Activated CD8-positive, alpha-beta T cell treated with anti-CD3 and anti-CD28 coated beads, Interleukin-2, amount 10 ng/mL, durations not matched to agents 7 days and 5 days (primary cell): ENCODE measurements around the gene MRPL51. TPM values are rescaled to one million over a fixed set of nuclear protein-coding genes. Genes with fewer than 3 reads are reported as not detected.
"Not testable (repeated sequence)": the region's sequence is repeated elsewhere in the genome, so short reads cannot be mapped to it uniquely, and the experiment has no call there.

Source experiments
- ATAC-seq: fragments of 150-1000 bp; cut with Tn5 transposase; one replicate; pipeline ENCODE4 v1.10.0; 2021; ENCODE audit warnings: moderate library complexity
- CTCF ChIA-PET: fragments of 350-600 bp; sonication (Branson Sonifier 250); formaldehyde crosslinking; loops from one replicate; lab custom pipeline; 2021; ENCODE audit warnings: antibody characterized with exemption; lab: Charles Lee
- POLR2A ChIA-PET: fragments of 350-600 bp; sonication (Branson Sonifier 250); formaldehyde crosslinking; loops from one replicate; lab custom pipeline; 2021; ENCODE audit warnings: antibody characterized with exemption; lab: Charles Lee
- DNase-seq: peaks from one replicate; pipeline ENCODE4 v3.0.0-alpha.2; 2020
- H3K27ac Mint-ChIP-seq: one replicate; pipeline ENCODE4 v1.8.0; 2021; ENCODE audit warnings: mild to moderate bottlenecking, mixed read lengths
- H3K27me3 Mint-ChIP-seq: one replicate; pipeline ENCODE4 v1.8.0; 2021; ENCODE audit warnings: low read depth, mixed read lengths
- H3K36me3 Mint-ChIP-seq: one replicate; pipeline ENCODE4 v1.8.0; 2021; ENCODE audit warnings: low read depth, mixed read lengths
- H3K4me1 Mint-ChIP-seq: one replicate; pipeline ENCODE4 v1.8.0; 2021; ENCODE audit warnings: low read depth, mixed read lengths
- H3K4me3 Mint-ChIP-seq: one replicate; pipeline ENCODE4 v1.8.0; 2021; ENCODE audit warnings: mild to moderate bottlenecking, mixed read lengths
- H3K9me3 Mint-ChIP-seq: one replicate; pipeline ENCODE4 v1.8.0; 2022; ENCODE audit warnings: mixed read lengths; ENCODE audit not compliant: insufficient read depth
- total RNA-seq, 2 experiments: library from RNA; stranded (reverse); gene quantifications; one replicate each; pipeline ENCODE4 v1.2.3, GENCODE V29; 2021

The MRPL51 gene
- total RNA-seq, 2 experiments from 2014 or later: 217 to 228 TPM

DNA sequence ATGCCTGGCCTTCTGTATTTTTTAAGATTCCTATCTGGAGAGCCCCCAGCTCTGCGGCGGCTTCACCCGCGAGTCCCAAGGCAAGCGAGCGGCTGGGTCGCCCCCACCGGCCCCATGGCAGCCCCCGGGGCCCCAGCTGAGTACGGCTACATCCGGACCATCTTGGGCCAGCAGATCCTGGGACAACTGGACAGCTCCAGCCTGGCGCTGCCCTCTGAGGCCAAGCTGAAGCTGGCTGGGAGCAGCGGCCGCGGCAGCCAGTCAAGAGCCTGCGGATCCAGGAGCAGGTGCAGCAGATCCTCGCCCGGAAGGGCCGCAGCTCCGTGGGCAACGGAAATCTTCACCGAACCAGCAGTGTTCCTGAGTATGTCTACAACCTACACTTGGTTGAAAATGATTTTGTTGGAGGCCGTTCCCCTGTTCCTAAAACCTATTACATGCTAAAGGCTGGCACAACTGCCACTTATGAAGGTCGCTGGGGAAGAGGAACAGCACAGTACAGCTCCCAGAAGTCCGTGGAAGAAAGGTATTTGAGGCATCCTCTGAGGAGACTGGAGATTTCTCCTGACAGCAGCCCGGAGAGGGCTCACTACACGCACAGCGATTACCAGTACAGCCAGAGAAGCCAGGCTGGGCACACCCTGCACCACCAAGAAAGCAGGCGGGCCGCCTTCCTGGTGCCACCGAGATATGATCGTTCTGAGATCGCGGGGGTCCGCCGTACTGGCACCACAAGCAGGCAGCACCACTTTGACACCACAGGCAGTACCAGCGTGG lies 15.3 kb downstream of the MRPL51 start:
- CTCF ChIA-PET: not testable (repeated sequence)

DNA sequence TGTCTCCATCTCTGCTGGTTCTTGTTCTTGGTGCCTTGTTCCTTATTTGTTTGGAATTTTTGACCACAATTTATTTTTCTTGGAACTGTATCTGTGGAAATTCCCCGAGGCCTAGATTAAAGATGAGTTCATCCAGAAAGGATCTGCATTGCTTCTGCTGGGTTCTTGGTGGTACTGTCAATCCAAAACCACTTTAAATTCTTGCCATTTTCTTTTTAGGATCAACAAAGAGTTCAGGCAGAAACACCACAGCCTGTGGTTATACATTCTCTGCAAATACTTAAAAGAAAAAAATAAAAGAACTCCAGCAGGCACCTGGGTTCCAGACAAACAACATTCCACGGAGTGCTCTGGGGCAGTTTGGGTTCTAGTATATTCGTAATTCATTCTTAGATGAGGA lies 16.6 kb downstream of the MRPL51 start:
- ATAC-seq (no peak), DNase-seq (no peak)
- H3K9me3 Mint-ChIP-seq: no peaks in the 10 kb centered on the region
- H3K4me3 Mint-ChIP-seq: no peak overlapping the region
- H3K27ac Mint-ChIP-seq: no peak overlapping the region
- no peaks in the 10 kb centered on the region for H3K36me3 Mint-ChIP-seq
- peaks cover 9% of the 10 kb centered on the region for H3K4me1 Mint-ChIP-seq
- POLR2A ChIA-PET: no interaction called here
- H3K27me3 Mint-ChIP-seq: peaks cover 12% of the 10 kb centered on the region
- CTCF ChIA-PET: no interaction called here

More for the DNA sequence above, 15.3 kb downstream of the MRPL51 start:
- H3K36me3 Mint-ChIP-seq, H3K4me3 Mint-ChIP-seq, POLR2A ChIA-PET, H3K4me1 Mint-ChIP-seq, ATAC-seq, H3K27ac Mint-ChIP-seq, H3K9me3 Mint-ChIP-seq, DNase-seq: not testable (repeated sequence)
- peaks cover 12% of the 10 kb centered on the region for H3K27me3 Mint-ChIP-seq

DNA sequence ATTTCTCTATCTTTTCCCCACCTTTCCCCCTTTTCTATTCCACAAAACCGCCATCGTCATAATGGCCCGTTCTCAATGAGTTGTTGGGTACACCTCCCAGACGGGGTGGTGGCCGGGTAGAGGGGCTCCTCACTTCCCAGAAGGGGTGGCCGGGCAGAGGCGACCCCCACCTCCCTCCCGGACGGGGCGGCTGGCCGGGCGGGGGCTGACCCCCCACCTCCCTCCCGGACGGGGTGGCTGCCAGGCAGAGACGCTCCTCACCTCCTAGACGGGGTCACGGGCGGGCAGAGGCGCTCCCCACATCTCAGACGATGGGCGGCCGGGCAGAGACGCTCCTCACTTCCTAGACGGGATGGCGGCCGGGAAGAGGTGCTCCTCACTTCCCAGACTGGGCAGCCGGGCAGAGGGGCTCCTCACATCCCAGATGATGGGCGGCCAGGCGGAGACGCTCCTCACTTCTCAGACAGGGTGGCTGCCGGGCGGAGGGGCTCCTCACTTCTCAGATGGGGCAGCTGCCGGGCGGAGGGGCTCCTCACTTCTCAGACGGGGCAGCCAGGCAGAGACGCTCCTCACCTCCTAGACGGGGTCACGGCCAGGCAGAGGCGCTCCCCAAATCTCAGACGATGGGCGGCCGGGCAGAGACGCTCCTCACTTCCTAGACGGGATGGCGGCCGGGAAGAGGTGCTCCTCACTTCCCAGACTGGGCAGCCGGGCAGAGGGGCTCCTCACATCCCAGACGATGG lies 17.7 kb downstream of the MRPL51 start:
- Mint-ChIP-seq H3K27me3 (peaks cover 12% of the 10 kb centered on the region), H3K4me1 (peaks cover 15% of the 10 kb centered on the region)
- H3K9me3 Mint-ChIP-seq, POLR2A ChIA-PET, H3K4me3 Mint-ChIP-seq, CTCF ChIA-PET, H3K27ac Mint-ChIP-seq, H3K36me3 Mint-ChIP-seq, ATAC-seq, DNase-seq: not testable (repeated sequence)

DNA sequence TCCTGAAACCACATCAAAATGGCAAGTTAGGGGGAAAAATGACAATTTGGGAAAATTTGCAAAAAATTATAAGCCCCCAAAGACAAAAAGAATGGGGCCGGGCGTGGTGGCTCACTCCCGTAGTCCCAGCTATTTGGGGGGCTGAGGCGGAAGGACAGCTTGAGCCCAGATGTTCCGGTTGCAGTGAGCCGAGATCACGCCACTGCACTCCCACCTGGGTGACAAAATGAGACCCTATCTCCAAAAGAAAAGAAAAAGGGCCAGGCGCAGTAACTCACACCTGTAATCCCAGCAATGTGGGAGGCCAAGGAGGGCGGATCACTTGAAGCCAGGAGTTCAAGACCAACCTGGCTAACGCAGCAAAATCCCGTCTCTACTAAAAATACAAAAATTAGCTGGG lies 20.6 kb downstream of the MRPL51 start:
- no peak overlapping the region for H3K27ac Mint-ChIP-seq
- peaks cover 37% of the 10 kb centered on the region for H3K4me1 Mint-ChIP-seq
- DNase-seq (no peak), ATAC-seq (no peak)
- H3K4me3 Mint-ChIP-seq: no peak overlapping the region
- ChIA-PET POLR2A (interaction anchor here (1.2 to 4.8 kb wide), 3 partner anchors 21 to 65 kb away, joined by 4 to 61 read pairs (median 39); partner anchors contain the start of genes CD27, GAPDH and MRPL51), CTCF (interaction anchor here (1.5 to 4.2 kb wide), 4 partner anchors 9 to 65 kb away, joined by 3 to 40 read pairs (median 10); partner anchors contain the start of gene MRPL51)
- H3K36me3 Mint-ChIP-seq: peaks cover 22% of the 10 kb centered on the region
- H3K27me3 Mint-ChIP-seq: peaks cover 3% of the 10 kb centered on the region
- no peaks in the 10 kb centered on the region for H3K9me3 Mint-ChIP-seq

DNA sequence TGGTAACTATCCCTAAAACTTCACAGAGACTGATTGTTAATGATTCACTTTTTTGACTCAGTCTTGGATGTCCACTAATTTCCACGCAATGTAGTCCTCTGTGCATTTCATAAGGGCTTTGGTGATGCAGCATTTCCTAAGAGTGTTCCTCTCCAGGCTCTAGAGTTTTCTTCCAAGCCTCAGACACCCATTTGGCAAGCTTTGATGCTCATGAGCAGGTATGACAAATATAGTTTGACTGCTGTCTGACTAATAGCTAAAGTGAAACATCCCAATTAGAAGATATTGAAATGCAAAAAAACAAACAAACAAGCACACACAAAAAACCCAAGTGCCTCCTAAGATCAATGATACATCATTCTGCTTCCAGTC lies 21.1 kb downstream of the MRPL51 start:
- H3K27me3 Mint-ChIP-seq: peaks cover 2% of the 10 kb centered on the region
- DNase-seq (no peak), ATAC-seq (no peak)
- ChIA-PET CTCF (interaction anchor here (1.0 to 4.2 kb wide), 8 partner anchors 9 to 149 kb away, joined by 3 to 40 read pairs (median 6); partner anchors contain the start of gene MRPL51), POLR2A (interaction anchor here (1.2 to 4.8 kb wide), 3 partner anchors 21 to 65 kb away, joined by 4 to 61 read pairs (median 39); partner anchors contain the start of genes CD27, GAPDH and MRPL51)
- peaks cover 42% of the 10 kb centered on the region for H3K4me1 Mint-ChIP-seq
- peaks cover 27% of the 10 kb centered on the region for H3K36me3 Mint-ChIP-seq
- H3K4me3 Mint-ChIP-seq: no peak overlapping the region
- H3K9me3 Mint-ChIP-seq: no peaks in the 10 kb centered on the region
- no peak overlapping the region for H3K27ac Mint-ChIP-seq

DNA sequence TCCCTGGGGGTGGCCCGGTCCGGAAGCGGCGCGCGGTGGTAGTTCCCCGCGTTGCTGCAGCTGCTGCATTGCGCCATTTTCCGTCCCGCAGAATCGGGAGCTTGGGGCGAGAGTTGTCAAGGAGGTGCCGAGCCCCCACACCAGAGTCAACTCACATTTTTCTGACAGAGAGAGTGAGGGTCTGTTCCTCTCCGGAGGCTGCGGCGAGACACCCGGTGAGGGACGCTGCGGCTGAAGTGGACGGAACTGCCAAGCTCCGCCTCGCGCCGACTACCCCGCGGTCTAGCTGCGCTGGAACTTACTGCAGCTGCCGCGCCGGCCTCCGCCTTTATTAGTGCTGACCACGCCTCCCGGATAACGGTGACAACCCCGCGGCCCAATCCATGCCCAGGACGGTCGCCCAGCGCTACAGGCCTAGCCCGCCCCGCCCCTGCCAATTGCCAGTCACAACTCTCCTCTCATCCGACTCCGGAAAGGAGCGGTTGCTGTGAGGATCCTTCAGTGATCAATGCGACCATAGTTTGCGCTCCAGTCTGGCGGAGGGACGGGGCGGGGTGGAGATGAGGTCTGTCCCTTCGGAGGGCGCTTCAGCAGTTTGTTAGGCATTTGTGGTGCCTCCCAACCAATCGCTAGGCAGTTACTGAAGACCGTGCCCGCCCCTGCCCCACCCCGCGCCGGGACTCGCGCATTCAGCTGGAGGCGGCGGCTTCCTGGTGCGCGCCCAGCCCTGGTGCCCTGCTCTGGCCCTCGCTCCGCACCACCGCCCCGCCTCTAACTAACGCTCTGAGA lies 22.5 kb downstream of the MRPL51 start, which contains the start of gene VAMP1:
Gene VAMP1, minus strand, starts transcription at position 303 of the 789 bp plus-strand sequence. Its CDS starts 146 bp downstream, at position 157.
- CTCF ChIA-PET: interaction anchor here (0.6 to 4.7 kb wide), 18 partner anchors 9 to 420 kb away, joined by 3 to 40 read pairs (median 4); partner anchors contain the start of gene MRPL51
- Mint-ChIP-seq H3K27ac (peak within 1 kb of the TSS; percentile 93), H3K4me1 (peaks cover 56% of the 10 kb centered on the region), H3K27me3 (peaks cover 2% of the 10 kb centered on the region), H3K9me3 (no peaks in the 10 kb centered on the region), H3K36me3 (peaks cover 41% of the 10 kb centered on the region), H3K4me3 (peak within 1 kb of the TSS; percentile 93)
- POLR2A ChIA-PET: interaction anchor here (0.7 to 4.8 kb wide), 33 partner anchors 9 to 474 kb away, joined by 3 to 61 read pairs (median 9); partner anchors contain the start of genes C12orf57, CD27, GAPDH and MRPL51
- ATAC-seq (peak; percentile 93), DNase-seq (peak; percentile 99)

DNA sequence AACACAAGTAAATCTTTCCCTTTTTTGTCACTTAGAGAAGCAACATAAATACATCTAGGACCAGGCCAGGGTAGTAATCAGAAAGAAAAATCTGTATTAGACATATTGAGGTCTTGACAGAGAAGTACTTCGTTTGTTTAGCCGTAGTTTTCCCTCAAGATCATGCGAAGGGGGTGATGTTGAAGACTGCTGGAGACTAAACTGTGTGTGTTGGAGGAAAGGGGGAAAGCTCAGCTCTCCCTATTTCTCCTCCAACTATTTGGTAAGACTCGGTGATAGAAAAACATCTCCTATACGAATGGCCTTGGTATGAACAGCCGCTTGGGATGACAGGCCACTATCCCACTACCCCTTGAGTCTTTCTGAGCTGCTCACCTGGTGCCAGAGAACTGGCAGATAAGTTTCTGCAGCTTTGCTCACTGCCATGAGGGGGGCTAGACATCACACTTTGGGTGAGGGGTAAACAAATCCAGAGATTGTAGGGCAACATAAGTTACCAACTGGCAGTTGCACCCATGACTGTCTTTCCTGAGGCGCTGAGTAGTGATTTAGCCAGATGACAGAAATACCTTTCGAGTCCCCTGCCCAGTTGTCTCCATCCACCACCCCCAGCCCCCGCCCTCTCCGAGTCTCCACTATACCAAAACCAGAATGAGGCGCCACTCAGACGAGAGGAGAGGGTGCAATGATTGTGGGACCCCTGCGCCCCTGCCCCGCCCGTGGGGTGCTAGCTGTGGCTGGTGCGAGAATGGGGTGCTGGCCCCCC lies 23.3 kb downstream of the MRPL51 start:
- Mint-ChIP-seq H3K9me3 (no peaks in the 10 kb centered on the region), H3K4me3 (peak overlapping the region; percentile 93), H3K27ac (peak overlapping the region; percentile 93), H3K27me3 (peaks cover 2% of the 10 kb centered on the region), H3K4me1 (peaks cover 61% of the 10 kb centered on the region), H3K36me3 (peaks cover 46% of the 10 kb centered on the region)
- ATAC-seq: no peak
- POLR2A ChIA-PET: interaction anchor here (0.8 to 4.8 kb wide), 30 partner anchors 8 to 474 kb away, joined by 3 to 61 read pairs (median 10); partner anchors contain the start of genes C12orf57, CD27, GAPDH and MRPL51
- CTCF ChIA-PET: interaction anchor here (0.6 to 4.7 kb wide), 15 partner anchors 9 to 147 kb away, joined by 3 to 40 read pairs (median 6); partner anchors contain the start of gene MRPL51
- DNase-seq: no peak

DNA sequence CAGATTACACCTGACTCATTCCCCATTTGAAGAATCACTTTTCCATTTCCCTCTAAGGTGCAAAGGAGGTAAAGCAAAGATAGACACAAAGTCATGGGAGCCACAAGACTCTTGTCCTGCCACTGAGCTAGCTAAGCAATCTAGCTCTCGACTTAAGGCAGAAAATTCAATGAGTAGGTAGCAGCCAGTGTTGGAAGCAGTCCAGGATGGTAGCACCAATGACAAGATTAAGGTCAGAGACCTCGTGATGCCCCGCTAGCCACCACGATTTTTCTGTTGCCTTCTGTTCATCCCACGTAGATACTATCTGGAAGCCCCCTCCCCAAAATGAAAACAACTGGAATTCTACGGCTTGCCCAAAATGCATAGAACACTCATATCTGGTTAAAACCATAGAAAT lies 24.0 kb downstream of the MRPL51 start:
- H3K9me3 Mint-ChIP-seq: no peaks in the 10 kb centered on the region
- peak overlapping the region; percentile 93 for H3K27ac Mint-ChIP-seq
- ChIA-PET POLR2A (interaction anchor here (2.4 to 4.8 kb wide), 8 partner anchors 8 to 68 kb away, joined by 9 to 61 read pairs (median 26); partner anchors contain the start of genes CD27, GAPDH and TAPBPL), CTCF (interaction anchor here (0.6 to 4.7 kb wide), 7 partner anchors 12 to 143 kb away, joined by 3 to 40 read pairs (median 15); no protein-coding TSS in a partner anchor)
- DNase-seq (no peak), ATAC-seq (no peak)
- H3K36me3 Mint-ChIP-seq: peaks cover 53% of the 10 kb centered on the region
- H3K27me3 Mint-ChIP-seq: no peaks in the 10 kb centered on the region
- H3K4me1 Mint-ChIP-seq: peaks cover 68% of the 10 kb centered on the region
- peak overlapping the region; percentile 93 for H3K4me3 Mint-ChIP-seq

DNA sequence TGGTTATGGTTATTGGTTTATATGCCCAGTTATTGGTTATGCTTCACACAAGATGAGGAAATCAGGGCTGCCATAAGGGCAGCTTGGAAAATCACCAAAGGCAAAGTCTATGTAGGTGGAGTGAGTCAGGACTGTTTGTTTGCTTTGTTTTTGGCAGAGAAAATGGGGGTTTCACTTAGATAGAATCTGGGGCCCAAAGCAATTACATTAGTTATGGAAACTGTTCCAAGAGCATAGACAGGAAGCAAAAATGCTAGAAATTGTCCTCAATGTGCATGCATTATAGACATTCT lies 24.8 kb downstream of the MRPL51 start:
- CTCF ChIA-PET: interaction anchor here (4.0 to 4.7 kb wide), 3 partner anchors 15 to 69 kb away, joined by 15 to 40 read pairs (median 36); no protein-coding TSS in a partner anchor

More for the DNA sequence above, 24.8 kb downstream of the MRPL51 start:
- Mint-ChIP-seq H3K9me3 (no peaks in the 10 kb centered on the region), H3K27me3 (no peaks in the 10 kb centered on the region), H3K36me3 (peaks cover 61% of the 10 kb centered on the region), H3K4me3 (peak overlapping the region; percentile 93), H3K27ac (peak overlapping the region; percentile 93), H3K4me1 (peaks cover 77% of the 10 kb centered on the region)
- POLR2A ChIA-PET: interaction anchor here (0.7 to 4.8 kb wide), 6 partner anchors 11 to 69 kb away, joined by 3 to 61 read pairs (median 26); partner anchors contain the start of genes CD27, GAPDH and TAPBPL
- DNase-seq: no peak
- ATAC-seq: no peak
